ENCODE measurements around the gene TNIP3.
A peak's percentile ranks its signal among the peaks of the same experiment; 100 is the strongest.

TNIP3 gene

DNA sequence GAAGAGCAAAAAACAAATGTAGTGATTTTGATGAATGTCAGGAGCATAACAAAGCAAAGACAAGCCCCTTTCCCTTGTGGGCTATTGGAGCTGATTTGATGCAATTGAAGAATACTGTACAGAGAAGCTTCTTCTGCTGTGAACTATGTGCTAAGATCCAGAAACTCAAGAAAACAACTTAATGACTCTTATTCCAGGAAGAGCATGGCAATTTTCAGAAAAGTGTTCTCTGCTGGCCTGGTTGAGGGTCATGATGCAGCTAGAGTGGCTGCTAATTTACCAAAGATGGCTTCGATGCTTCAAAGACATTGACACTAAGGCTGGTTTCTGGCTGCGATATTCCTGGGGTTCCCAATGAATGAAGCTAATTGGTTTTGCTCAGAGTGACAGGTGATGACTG lies 45.8 kb downstream of the TNIP3 start:
- no peak overlapping the region for H3K9ac ChIP-seq (ENCODE audit: insufficient read length)
- DNase-seq (ENCODE audit: low read depth, low spot score): no peak
- no peak overlapping the region for H3K4me3 ChIP-seq
- TF ChIP-seq FOXP2 (optimal IDR thresholded peaks at IDR 0.05; ENCODE audit: control extremely low read depth, extremely low read length, insufficient read depth) (no peak), POLR2AphosphoS5 (IDR thresholded peaks at IDR 0.05; ENCODE audit: borderline replicate concordance, low read depth, low read length) (no peak), EZH2 (IDR thresholded peaks at IDR 0.05) (no peak)
- H3K36me3 ChIP-seq (ENCODE audit: insufficient read depth, low read length): no peaks in the 10 kb centered on the region
- H3K27ac ChIP-seq: no peak overlapping the region
- no peaks in the 10 kb centered on the region for H3K9me3 ChIP-seq (ENCODE audit: low read depth, low read length)

DNA sequence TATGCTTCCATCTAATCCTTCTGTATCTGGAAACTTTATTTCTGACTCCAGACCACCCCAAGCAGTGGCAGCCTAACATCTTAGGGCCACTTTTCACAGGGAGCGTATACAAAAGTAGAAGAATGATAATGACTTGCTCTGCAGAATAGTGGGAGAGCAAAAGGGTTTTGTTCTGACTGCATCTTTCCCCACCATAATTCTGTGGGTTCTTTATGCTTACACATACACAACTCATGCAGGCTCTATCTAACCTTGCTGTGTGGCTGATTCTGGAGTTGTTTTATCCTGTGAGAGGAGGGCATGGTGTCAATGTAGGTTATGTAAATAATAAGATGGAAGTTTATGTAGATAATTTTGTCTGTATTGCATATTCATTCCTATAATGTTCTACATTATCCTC lies 49.4 kb downstream of the TNIP3 start:
- Histone ChIP-seq H3K9me3 (ENCODE audit: low read depth, low read length) (no peaks in the 10 kb centered on the region), H3K9ac (ENCODE audit: insufficient read length) (no peak overlapping the region), H3K4me3 (no peak overlapping the region), H3K36me3 (ENCODE audit: insufficient read depth, low read length) (no peaks in the 10 kb centered on the region), H3K27ac (no peak overlapping the region)
- TF ChIP-seq POLR2AphosphoS5 (IDR thresholded peaks at IDR 0.05; ENCODE audit: borderline replicate concordance, low read depth, low read length): no peak
- TF ChIP-seq FOXP2 (optimal IDR thresholded peaks at IDR 0.05; ENCODE audit: control extremely low read depth, extremely low read length, insufficient read depth): no peak
- no peak for TF ChIP-seq EZH2 (IDR thresholded peaks at IDR 0.05)
- no peak for DNase-seq (ENCODE audit: low read depth, low spot score)

DNA sequence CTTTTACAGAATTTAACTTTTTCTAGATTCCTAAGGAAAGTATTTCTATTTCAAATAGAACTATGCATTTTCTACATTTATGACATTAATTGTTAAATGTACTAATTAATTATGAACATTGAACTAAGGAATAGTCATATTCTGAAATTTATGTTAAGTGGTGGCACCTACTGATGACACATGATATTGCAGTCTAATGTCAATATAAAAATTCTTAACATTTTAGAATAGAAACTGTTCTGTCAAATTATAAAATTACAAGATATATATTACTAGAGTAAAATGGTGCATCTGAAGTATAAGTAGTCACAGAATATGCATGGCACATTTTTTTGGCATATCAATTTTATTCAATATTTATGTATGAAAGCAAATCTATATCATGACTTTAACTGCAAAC lies 51.6 kb downstream of the TNIP3 start:
- TF ChIP-seq FOXP2 (optimal IDR thresholded peaks at IDR 0.05; ENCODE audit: control extremely low read depth, extremely low read length, insufficient read depth): no peak
- TF ChIP-seq POLR2AphosphoS5 (IDR thresholded peaks at IDR 0.05; ENCODE audit: borderline replicate concordance, low read depth, low read length): no peak
- no peak for TF ChIP-seq EZH2 (IDR thresholded peaks at IDR 0.05)
- no peak overlapping the region for H3K27ac ChIP-seq
- no peaks in the 10 kb centered on the region for H3K9me3 ChIP-seq (ENCODE audit: low read depth, low read length)
- H3K4me3 ChIP-seq: no peak overlapping the region
- H3K36me3 ChIP-seq (ENCODE audit: insufficient read depth, low read length): no peaks in the 10 kb centered on the region
- H3K9ac ChIP-seq (ENCODE audit: insufficient read length): no peak overlapping the region
- no peak for DNase-seq (ENCODE audit: low read depth, low spot score)

DNA sequence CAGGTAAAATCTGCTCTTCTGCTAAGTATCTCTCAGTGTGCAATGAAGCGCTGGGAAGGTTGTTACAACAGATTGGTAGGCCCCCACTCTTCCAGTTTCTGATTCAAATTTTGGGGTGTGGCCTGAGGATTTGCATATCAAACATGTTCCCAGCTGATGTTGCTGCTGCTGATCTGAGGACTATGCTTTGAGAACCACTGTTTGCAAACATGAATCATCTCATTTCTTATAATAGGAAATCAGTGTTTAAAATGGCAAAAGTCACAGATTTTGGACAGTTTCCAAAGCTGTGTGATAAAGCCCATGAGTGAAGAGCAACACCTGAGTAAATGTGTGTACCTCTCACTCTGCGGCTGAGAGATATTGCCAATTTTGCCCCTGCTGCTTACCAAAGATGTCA lies 55.6 kb downstream of the TNIP3 start:
- no peak overlapping the region for H3K27ac ChIP-seq
- no peak for DNase-seq (ENCODE audit: low read depth, low spot score)

DNA sequence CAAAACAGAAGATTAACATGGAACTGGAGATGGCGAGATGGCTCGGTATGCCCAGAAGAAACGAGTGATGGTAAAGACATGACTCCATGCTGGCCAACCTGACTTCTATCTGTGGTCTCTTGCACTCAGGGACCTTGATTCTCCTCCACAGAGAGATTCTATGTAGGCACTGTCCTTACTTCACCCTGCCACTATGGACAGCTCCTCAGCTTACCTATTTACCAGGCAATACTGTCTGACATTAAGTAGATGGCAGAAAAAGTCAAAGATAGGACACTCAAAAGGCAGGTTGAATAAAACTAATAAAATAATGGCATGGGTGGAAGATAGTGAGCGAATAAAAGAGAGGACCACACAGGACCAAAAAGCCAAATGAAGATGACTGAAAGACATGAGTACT lies 56.6 kb downstream of the TNIP3 start:
- Histone ChIP-seq H3K36me3 (ENCODE audit: insufficient read depth, low read length) (no peaks in the 10 kb centered on the region), H3K9ac (ENCODE audit: insufficient read length) (no peak overlapping the region), H3K4me3 (no peak overlapping the region), H3K27ac (no peak overlapping the region), H3K9me3 (ENCODE audit: low read depth, low read length) (no peaks in the 10 kb centered on the region)
- DNase-seq (ENCODE audit: low read depth, low spot score): no peak
- no peak for TF ChIP-seq POLR2AphosphoS5 (IDR thresholded peaks at IDR 0.05; ENCODE audit: borderline replicate concordance, low read depth, low read length)
- TF ChIP-seq EZH2 (IDR thresholded peaks at IDR 0.05): no peak
- TF ChIP-seq FOXP2 (optimal IDR thresholded peaks at IDR 0.05; ENCODE audit: control extremely low read depth, extremely low read length, insufficient read depth): no peak

More for the DNA sequence above, 55.6 kb downstream of the TNIP3 start:
- Histone ChIP-seq H3K36me3 (ENCODE audit: insufficient read depth, low read length) (no peaks in the 10 kb centered on the region), H3K9me3 (ENCODE audit: low read depth, low read length) (no peaks in the 10 kb centered on the region), H3K4me3 (no peak overlapping the region), H3K9ac (ENCODE audit: insufficient read length) (no peak overlapping the region)
- TF ChIP-seq FOXP2 (optimal IDR thresholded peaks at IDR 0.05; ENCODE audit: control extremely low read depth, extremely low read length, insufficient read depth): no peak
- no peak for TF ChIP-seq POLR2AphosphoS5 (IDR thresholded peaks at IDR 0.05; ENCODE audit: borderline replicate concordance, low read depth, low read length)
- no peak for TF ChIP-seq EZH2 (IDR thresholded peaks at IDR 0.05)

DNA sequence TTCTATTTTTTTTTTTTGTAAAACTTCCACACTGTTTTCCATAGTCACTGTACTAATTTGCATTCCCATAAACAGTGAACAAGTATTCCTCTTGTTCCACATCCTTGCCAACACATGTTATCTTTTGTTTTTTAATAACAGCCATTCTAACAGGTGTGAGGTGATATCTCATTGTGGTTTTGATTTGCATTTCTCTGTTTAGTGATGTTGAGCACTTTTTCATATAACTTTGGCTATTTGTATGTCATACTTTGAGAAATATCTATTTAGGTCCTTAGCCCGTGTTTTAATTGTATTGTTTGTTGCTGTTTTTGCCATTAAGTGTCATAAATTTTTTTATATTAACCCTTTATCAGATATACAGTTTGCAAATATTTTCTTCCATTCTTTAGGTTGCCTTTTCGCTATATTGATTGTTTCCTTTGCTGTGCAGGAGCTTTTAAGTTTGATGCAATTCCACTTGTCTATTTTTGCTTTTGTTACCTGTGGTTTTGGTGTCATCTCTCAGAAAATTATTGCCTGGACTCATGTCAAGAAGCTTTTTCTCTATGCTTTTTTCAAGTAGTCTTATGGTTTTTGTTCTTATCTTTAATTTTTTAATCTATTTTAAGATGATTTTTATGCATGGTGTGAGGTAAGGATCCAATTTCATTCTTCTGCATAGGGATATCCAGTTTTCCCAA lies 63.9 kb downstream of the TNIP3 start:
- no peaks in the 10 kb centered on the region for H3K9me3 ChIP-seq (ENCODE audit: low read depth, low read length)
- H3K27ac ChIP-seq: no peak overlapping the region
- no peak for DNase-seq (ENCODE audit: low read depth, low spot score)
- H3K9ac ChIP-seq (ENCODE audit: insufficient read length): no peak overlapping the region
- no peak overlapping the region for H3K4me3 ChIP-seq
- no peak for TF ChIP-seq FOXP2 (optimal IDR thresholded peaks at IDR 0.05; ENCODE audit: control extremely low read depth, extremely low read length, insufficient read depth)
- TF ChIP-seq EZH2 (IDR thresholded peaks at IDR 0.05): no peak
- TF ChIP-seq POLR2AphosphoS5 (IDR thresholded peaks at IDR 0.05; ENCODE audit: borderline replicate concordance, low read depth, low read length): no peak
- no peaks in the 10 kb centered on the region for H3K36me3 ChIP-seq (ENCODE audit: insufficient read depth, low read length)

DNA sequence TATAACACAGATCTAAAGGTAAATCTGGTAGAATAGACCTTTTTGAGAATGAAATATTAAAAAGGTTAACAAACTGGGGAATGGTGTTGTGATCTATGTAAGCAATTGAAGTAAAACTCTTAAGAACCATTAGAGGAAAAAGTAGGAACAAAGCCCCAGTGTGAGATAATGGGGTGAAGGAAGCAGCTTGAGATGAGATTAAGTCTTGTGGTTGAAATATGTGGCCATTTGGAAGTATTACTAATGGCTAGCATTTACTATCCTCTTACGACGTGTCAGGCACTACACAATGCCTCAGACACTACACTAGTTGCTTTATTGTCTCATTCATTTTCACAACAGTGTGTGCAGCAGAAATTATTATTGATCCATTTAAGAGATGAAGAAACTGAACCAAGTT lies 65.9 kb downstream of the TNIP3 start:
- DNase-seq (ENCODE audit: low read depth, low spot score): no peak
- TF ChIP-seq FOXP2 (optimal IDR thresholded peaks at IDR 0.05; ENCODE audit: control extremely low read depth, extremely low read length, insufficient read depth): no peak
- no peak for TF ChIP-seq POLR2AphosphoS5 (IDR thresholded peaks at IDR 0.05; ENCODE audit: borderline replicate concordance, low read depth, low read length)
- no peak for TF ChIP-seq EZH2 (IDR thresholded peaks at IDR 0.05)

DNA sequence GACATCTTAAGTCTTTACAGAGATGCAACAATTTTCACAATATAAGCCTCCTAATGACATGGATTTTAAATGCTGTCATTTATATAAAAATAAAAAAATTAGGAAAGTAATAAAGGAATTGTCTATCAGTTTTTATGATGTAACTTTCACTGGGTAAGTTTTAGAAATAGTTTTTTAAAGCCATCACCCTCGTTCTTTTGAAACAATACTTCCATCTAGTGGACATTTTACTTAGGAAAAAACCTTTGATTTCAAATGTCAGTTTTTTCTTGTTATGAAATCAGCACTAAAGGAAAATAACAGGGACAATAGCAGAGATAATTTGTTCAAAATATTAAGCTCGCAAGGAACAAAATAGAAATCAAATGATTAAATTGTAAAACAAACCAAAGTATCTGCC lies 67.5 kb downstream of the TNIP3 start:
- Histone ChIP-seq H3K4me3 (no peak overlapping the region), H3K27ac (no peak overlapping the region), H3K9ac (ENCODE audit: insufficient read length) (no peak overlapping the region), H3K9me3 (ENCODE audit: low read depth, low read length) (no peaks in the 10 kb centered on the region), H3K36me3 (ENCODE audit: insufficient read depth, low read length) (no peaks in the 10 kb centered on the region)
- TF ChIP-seq FOXP2 (optimal IDR thresholded peaks at IDR 0.05; ENCODE audit: control extremely low read depth, extremely low read length, insufficient read depth) (no peak), EZH2 (IDR thresholded peaks at IDR 0.05) (no peak), POLR2AphosphoS5 (IDR thresholded peaks at IDR 0.05; ENCODE audit: borderline replicate concordance, low read depth, low read length) (no peak)
- peak; percentile 22 for DNase-seq (ENCODE audit: low read depth, low spot score)

More for the DNA sequence above, 65.9 kb downstream of the TNIP3 start:
- H3K4me3 ChIP-seq: no peak overlapping the region
- no peaks in the 10 kb centered on the region for H3K9me3 ChIP-seq (ENCODE audit: low read depth, low read length)
- no peaks in the 10 kb centered on the region for H3K36me3 ChIP-seq (ENCODE audit: insufficient read depth, low read length)
- no peak overlapping the region for H3K9ac ChIP-seq (ENCODE audit: insufficient read length)
- no peak overlapping the region for H3K27ac ChIP-seq

DNA sequence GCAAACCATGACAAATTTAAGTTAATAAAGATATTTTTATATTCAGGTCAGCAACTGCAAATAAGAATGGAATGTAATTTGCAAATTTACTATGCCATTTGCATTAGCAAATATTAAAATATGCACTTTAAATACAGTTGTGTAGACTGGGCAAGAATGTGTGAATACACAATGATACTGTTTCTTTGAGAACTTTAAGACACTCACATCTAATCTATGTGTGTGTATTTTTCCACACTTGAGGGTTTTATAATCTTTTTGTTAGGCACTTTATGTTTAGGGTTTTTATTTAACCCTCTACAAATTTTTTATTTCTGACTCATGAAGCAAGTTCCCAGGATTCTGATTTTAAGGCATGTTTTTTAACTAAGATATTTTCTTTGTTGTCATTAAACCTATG lies 67.9 kb downstream of the TNIP3 start:
- Histone ChIP-seq H3K9ac (ENCODE audit: insufficient read length) (no peak overlapping the region), H3K36me3 (ENCODE audit: insufficient read depth, low read length) (no peaks in the 10 kb centered on the region), H3K9me3 (ENCODE audit: low read depth, low read length) (no peaks in the 10 kb centered on the region), H3K27ac (no peak overlapping the region), H3K4me3 (no peak overlapping the region)
- no peak for TF ChIP-seq FOXP2 (optimal IDR thresholded peaks at IDR 0.05; ENCODE audit: control extremely low read depth, extremely low read length, insufficient read depth)
- no peak for TF ChIP-seq POLR2AphosphoS5 (IDR thresholded peaks at IDR 0.05; ENCODE audit: borderline replicate concordance, low read depth, low read length)
- TF ChIP-seq EZH2 (IDR thresholded peaks at IDR 0.05): no peak
- no peak for DNase-seq (ENCODE audit: low read depth, low spot score)

All from SK-N-MC (cell line).